Loucy (cell line): ENCODE measurements around the gene ASTN2.

Experiments used
- H2AFZ ChIP-seq: fragments of 200-600 bp; sonication (generic); 2 replicates; pipeline ENCODE4 v1.6.0; 2016; ENCODE audit warnings: antibody characterized with exemption, mild to moderate bottlenecking, low read length, moderate library complexity
- H3F3A ChIP-seq: fragments of 200-600 bp; 2 replicates; pipeline ENCODE4 v1.6.0; 2016; ENCODE audit warnings: antibody characterized with exemption, low read depth, mild to moderate bottlenecking
- H3K27me3 ChIP-seq: fragments of 200-600 bp; sonication (generic); 2 replicates; pipeline ENCODE4 v1.6.1; 2014; ENCODE audit warnings: low read length, mild to moderate bottlenecking; ENCODE audit not compliant: insufficient read depth, poor library complexity, severe bottlenecking
- H3K36me3 ChIP-seq: fragments of 200-600 bp; sonication (generic); 2 replicates; pipeline ENCODE4 v1.6.1; 2016; ENCODE audit warnings: low read length; ENCODE audit not compliant: insufficient read depth
- H3K4me1 ChIP-seq: fragments of 200-600 bp; sonication (generic); 2 replicates; pipeline ENCODE4 v1.5.1; 2014; ENCODE audit warnings: low read length, mild to moderate bottlenecking; ENCODE audit not compliant: insufficient read depth, poor library complexity, severe bottlenecking
- H3K4me2 ChIP-seq: fragments of 200-600 bp; sonication (generic); 2 replicates; pipeline ENCODE4 v1.6.0; 2014; ENCODE audit warnings: antibody characterized with exemption, low read length, low read depth, mild to moderate bottlenecking; ENCODE audit not compliant: poor library complexity, severe bottlenecking
- H3K4me3 ChIP-seq: fragments of 200-600 bp; sonication (generic); 2 replicates; pipeline ENCODE4 v1.5.1; 2014; ENCODE audit warnings: low read length, mild to moderate bottlenecking, mixed read lengths; ENCODE audit not compliant: poor library complexity, severe bottlenecking
- H3K79me2 ChIP-seq: fragments of 200-600 bp; sonication (generic); 2 replicates; pipeline ENCODE4 v1.6.1; 2014; ENCODE audit warnings: low read length; ENCODE audit not compliant: insufficient read depth
- H3K9ac ChIP-seq: fragments of 200-600 bp; sonication (generic); 2 replicates; pipeline ENCODE4 v1.6.0; 2014; ENCODE audit warnings: mild to moderate bottlenecking, low read depth, low read length, moderate library complexity; ENCODE audit not compliant: poor library complexity, severe bottlenecking
- H3K9me2 ChIP-seq: fragments of 200-600 bp; sonication (generic); replicated peaks from 2 replicates; pipeline ENCODE4 v1.6.1; 2016; ENCODE audit warnings: low read depth, low read length, mixed read lengths
- H3K9me3 ChIP-seq: fragments of 200-600 bp; sonication (generic); 2 replicates; pipeline ENCODE4 v1.6.1; 2014; ENCODE audit warnings: mild to moderate bottlenecking, antibody characterized with exemption, low read length, low read depth; ENCODE audit not compliant: insufficient read depth
- H4K20me1 ChIP-seq: fragments of 200-600 bp; sonication (generic); 2 replicates; pipeline ENCODE4 v1.6.0; 2014; ENCODE audit warnings: antibody characterized with exemption, low read length, mild to moderate bottlenecking; ENCODE audit not compliant: insufficient read depth, poor library complexity, severe bottlenecking
- CTCF ChIP-seq: fragments of 200-600 bp; sonication (generic); conservative IDR thresholded peaks from 2 replicates; pipeline ENCODE4 v1.5.1; 2014; ENCODE audit warnings: mild to moderate bottlenecking, antibody characterized with exemption, low read length
- EZH2phosphoT487 ChIP-seq: fragments of 200-600 bp; IDR thresholded peaks from 2 replicates; pipeline ENCODE4 v1.6.1; 2018; ENCODE audit warnings: antibody characterized with exemption, mild to moderate bottlenecking, moderate library complexity, borderline replicate concordance

The ASTN2 gene

GRCh38 chr9:116716438-116716837 is 698.4 kb downstream of the ASTN2 start:
- Histone ChIP-seq H2AFZ (no peak overlapping the region), H3K27me3 (no peaks in the 10 kb centered on the region), H3K4me3 (no peak overlapping the region), H3K9me2 (no peaks in the 10 kb centered on the region), H3K9me3 (no peaks in the 10 kb centered on the region), H4K20me1 (no peaks in the 10 kb centered on the region), H3K4me1 (peaks cover 12% of the 10 kb centered on the region), H3K79me2 (no peaks in the 10 kb centered on the region), H3K9ac (no peak overlapping the region), H3K4me2 (no peak overlapping the region), H3K36me3 (no peaks in the 10 kb centered on the region), H3F3A (no peaks in the 10 kb centered on the region)
- TF ChIP-seq EZH2phosphoT487 (no peak), CTCF (no peak)

GRCh38 chr9:116715751-116716150 is 699.1 kb downstream of the ASTN2 start:
- no peaks in the 10 kb centered on the region for H3K27me3 ChIP-seq
- H3K9ac ChIP-seq: no peak overlapping the region
- H4K20me1 ChIP-seq: no peaks in the 10 kb centered on the region
- no peaks in the 10 kb centered on the region for H3K79me2 ChIP-seq
- no peak overlapping the region for H3K4me2 ChIP-seq
- H3K9me2 ChIP-seq: no peaks in the 10 kb centered on the region
- TF ChIP-seq EZH2phosphoT487: no peak
- no peak for TF ChIP-seq CTCF
- H3K4me3 ChIP-seq: no peak overlapping the region
- no peaks in the 10 kb centered on the region for H3K9me3 ChIP-seq
- H3K4me1 ChIP-seq: peaks cover 12% of the 10 kb centered on the region
- no peaks in the 10 kb centered on the region for H3K36me3 ChIP-seq
- no peak overlapping the region for H2AFZ ChIP-seq
- no peaks in the 10 kb centered on the region for H3F3A ChIP-seq

GRCh38 chr9:116713271-116713670 is 701.6 kb downstream of the ASTN2 start:
- TF ChIP-seq EZH2phosphoT487 (no peak), CTCF (no peak)
- no peaks in the 10 kb centered on the region for H3K27me3 ChIP-seq
- no peak overlapping the region for H3K9ac ChIP-seq

More at GRCh38 chr9:116713271-116713670, 701.6 kb downstream of the ASTN2 start:
- Histone ChIP-seq H4K20me1 (no peaks in the 10 kb centered on the region), H3K36me3 (no peaks in the 10 kb centered on the region), H3K4me1 (peaks cover 12% of the 10 kb centered on the region), H3F3A (no peaks in the 10 kb centered on the region), H3K4me2 (no peak overlapping the region), H3K79me2 (no peaks in the 10 kb centered on the region), H2AFZ (no peak overlapping the region), H3K9me2 (no peaks in the 10 kb centered on the region), H3K4me3 (no peak overlapping the region), H3K9me3 (no peaks in the 10 kb centered on the region)
